ENCODE results near the gene SENP7.
"Not testable (repeated sequence)": the region's sequence is repeated elsewhere in the genome, so short reads cannot be mapped to it uniquely, and the experiment has no call there.

The SENP7 gene

DNA sequence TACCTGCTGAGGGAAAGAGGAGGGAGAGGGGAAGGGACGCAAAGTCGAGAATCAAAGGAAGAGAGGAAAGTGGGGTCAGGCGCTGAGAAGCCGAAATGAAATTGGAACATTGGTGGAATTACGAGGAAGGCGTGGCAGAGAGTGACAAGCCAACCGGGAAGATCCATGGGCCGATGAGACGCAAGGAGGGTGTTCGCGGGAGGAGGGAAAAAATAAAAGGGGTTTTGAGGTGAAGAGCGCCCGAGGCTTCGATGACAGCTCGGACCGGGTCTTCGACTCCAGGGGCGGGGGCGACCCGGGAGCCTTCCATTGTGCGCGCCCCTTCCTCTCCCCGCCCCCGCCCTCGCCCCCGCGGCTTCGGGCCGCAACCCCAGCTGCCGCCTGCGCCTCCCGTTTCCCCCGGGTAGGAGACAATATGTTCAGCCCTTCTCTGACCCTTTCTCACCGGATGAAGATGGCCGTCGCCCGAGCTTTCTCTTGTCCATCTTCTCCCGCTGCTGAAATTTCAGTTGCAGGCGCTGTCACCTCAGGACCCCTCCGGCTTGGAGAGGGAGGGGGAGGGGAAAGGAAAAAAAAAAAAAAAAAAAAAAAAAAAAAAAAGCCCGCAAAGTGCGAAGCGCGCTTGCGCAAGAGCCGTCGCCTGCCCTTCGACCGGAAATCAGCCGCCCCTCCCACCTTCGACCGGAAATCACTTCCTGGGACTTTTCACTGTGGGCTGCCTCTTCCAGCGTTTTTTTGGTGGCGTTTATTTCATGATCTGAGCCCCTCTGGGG lies at the start of gene SENP7:
Gene SENP7, minus strand, starts transcription at position 567 of the 773 bp plus-strand sequence. Its CDS starts 82 bp downstream, at position 485.
- peak; percentile 81 for DNase-seq (ENCODE audit: low spot score)

DNA sequence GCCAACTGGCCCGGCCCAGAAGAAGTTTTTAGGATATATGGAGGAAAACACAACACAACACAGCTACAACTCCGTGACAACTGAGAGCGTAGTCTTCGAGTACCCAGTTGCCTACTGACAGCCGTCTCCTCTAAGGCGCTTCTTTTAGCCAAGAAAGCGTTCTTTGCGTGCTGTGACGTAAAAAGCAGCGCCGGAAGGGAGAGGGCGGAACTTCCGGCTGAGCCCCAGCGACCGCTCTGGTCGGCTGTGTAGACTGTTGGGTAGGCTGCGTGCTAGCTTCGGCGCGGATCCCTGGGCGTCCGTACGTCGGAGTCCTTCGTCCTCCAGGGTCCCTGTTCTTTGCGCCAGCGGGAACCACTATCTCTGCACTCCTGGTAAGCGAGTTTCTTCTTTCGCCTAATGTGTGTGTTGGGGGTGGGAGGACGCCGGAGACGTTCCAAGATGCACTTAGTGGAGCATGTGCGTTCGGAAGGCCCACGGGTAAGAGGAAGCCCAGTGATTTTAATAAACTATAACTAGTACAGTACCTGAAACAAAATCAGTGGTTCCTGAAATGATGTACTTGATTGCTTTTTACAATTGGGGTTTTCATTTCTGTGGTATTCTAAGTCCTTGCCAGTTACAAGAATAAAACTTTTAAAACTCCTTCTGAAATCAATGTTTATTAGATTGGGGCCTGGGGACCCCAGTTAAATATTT lies 48.8 kb upstream of the SENP7 start, which contains the start of gene TRMT10C:
Gene TRMT10C, plus strand, starts transcription at position 239 of the 699 bp plus-strand sequence. CDS start 2,914 bp downstream, outside the sequence.
- DNase-seq (ENCODE audit: low spot score) = peak; percentile 95

DNA sequence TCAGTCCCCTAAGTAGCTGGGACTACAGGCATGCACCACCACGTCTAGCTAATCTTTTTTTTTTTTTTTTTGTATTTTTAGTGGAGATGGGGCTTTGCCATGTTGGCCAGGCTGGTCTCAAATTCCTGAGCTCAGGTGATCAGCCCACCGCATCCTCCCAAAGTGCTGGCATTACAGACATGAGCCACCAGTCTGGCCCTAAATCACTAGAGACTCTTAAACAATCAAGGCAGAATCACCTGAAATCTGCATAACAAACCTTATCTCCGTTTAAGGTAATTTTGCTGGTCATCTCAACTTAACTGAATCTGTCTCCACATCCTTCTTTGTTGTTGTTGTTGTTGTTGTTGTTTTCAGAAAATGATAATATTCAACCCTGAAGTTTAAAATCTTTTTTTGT lies 43.1 kb upstream of the SENP7 start:
- no peak for DNase-seq (ENCODE audit: low spot score)

- DNase-seq (ENCODE audit: low spot score) = not testable (repeated sequence)
These were observed 40.4 kb upstream of the SENP7 start for GRCh38 chr3:101553381-101553780.

- not testable (repeated sequence) for DNase-seq (ENCODE audit: low spot score)
These were observed 38.5 kb upstream of the SENP7 start for GRCh38 chr3:101551359-101552081.

DNA sequence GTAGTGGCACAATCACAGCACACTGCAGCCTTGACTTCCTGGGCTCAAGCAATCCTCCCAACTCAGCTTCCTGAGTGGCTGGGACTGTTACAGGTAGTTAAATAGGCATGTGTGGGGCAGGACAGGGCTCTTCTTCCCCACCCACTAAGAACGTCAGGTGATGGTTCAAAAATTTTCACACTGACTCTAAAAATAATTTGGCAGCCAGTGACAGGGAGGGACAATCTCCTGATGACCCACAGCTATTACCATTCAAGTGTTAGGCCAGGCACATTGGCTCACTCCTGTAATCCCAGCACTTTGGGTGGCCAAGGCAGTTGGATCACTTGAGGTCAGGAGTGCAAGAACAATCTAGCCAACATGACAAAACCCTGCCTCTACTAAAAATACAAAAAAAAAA lies 36.5 kb upstream of the SENP7 start:
- no peak for DNase-seq (ENCODE audit: low spot score)

- DNase-seq (ENCODE audit: low spot score) = no peak
These were observed 35.6 kb upstream of the SENP7 start for GRCh38 chr3:101548527-101549105.

- DNase-seq (ENCODE audit: low spot score) = no peak
These were observed 31.3 kb upstream of the SENP7 start for GRCh38 chr3:101544161-101544850.

DNA sequence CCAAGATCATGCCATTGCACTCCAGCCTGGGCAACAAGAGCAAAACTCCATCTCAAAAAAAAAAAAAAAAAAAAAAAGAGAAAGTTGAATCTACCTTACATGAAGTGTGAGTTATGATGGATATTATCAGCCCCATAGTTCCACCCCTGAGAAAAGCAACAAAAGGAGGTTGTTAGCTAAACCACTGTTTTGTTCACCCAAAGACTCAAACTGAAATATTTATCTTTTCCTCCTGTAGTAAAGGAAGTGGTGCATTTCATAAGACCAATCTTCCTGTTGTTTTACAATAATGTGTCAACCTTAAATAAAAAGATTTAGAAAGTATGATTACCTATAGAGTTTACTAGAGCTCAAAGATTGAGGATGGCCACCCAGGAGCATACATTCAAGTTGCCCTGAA lies 29.9 kb upstream of the SENP7 start:
- no peak for DNase-seq (ENCODE audit: low spot score)

GRCh38 chr3:101536955-101537354 lies 23.9 kb upstream of the SENP7 start:
- not testable (repeated sequence) for DNase-seq (ENCODE audit: low spot score)

- no peak for DNase-seq (ENCODE audit: low spot score)
These were observed 23.3 kb upstream of the SENP7 start for GRCh38 chr3:101536266-101536665.

DNA sequence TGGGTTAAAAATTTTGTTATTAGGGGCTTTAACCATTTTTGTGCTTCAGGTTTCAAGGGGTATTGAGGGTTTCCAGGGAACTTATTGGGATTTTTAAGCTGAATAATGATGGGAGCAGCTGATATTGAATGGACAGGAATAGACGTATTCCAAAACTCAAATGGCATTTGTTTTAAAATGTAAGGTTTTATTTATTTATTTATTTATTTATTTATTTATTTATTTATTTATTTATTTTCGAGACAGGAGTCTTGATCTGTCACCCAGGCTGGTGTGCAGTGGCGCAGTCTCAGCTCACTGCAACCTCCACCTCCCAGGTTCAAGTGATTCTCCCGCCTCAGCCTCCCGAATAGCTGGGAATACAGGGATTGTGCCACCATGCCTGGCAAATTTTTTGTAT lies 22.2 kb upstream of the SENP7 start:
- DNase-seq (ENCODE audit: low spot score) = no peak

- DNase-seq (ENCODE audit: low spot score) = no peak
These were observed 20.6 kb upstream of the SENP7 start for GRCh38 chr3:101533603-101533968.

- DNase-seq (ENCODE audit: low spot score) = no peak
These were observed 20.0 kb upstream of the SENP7 start for GRCh38 chr3:101532783-101533602.

DNA sequence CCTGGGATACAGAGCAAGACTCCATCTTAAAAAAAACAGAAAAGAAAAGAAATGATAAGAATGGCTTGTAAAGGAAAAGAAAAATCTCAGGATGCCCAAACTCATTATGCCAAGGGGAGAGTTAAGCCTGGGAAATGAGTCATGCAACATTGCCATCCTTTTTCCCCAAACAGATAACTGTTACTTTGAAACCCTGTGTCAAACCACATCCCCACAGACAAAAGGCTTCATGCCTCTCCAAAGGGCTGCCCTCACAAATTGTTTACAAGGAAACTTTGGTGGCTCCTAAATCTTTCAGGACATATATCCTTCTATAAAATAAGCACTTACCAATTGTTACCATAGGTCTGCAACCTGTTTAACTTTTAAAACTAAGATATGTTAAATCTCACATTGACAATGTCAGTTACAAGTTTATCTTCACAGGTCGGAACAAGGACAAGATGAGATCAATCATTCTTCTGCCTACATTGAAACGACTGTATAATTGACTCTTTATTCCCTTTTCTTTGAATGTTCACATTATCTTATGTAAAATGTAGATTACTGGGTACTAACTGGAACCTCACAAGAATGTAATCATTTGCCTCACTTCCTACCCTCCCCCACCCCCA lies 18.6 kb upstream of the SENP7 start:
- no peak for DNase-seq (ENCODE audit: low spot score)

DNA sequence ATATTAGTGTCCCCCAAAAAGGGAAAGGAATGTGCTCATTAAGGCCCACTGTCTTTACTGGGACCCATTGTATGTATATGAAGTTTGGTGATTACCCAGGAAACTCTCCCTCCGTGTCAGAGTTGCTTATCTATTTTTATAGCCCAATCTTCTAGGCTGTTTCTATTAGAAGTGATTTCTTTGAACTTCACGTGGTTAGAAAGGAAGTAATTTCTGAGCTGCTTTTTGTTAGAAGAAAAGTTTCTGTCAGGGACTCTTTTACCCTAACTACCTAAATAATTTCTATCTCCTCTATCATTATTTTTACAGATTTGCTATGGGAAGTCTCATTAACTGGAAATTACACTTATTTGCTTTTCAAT lies 17.7 kb upstream of the SENP7 start:
- no peak for DNase-seq (ENCODE audit: low spot score)

DNA sequence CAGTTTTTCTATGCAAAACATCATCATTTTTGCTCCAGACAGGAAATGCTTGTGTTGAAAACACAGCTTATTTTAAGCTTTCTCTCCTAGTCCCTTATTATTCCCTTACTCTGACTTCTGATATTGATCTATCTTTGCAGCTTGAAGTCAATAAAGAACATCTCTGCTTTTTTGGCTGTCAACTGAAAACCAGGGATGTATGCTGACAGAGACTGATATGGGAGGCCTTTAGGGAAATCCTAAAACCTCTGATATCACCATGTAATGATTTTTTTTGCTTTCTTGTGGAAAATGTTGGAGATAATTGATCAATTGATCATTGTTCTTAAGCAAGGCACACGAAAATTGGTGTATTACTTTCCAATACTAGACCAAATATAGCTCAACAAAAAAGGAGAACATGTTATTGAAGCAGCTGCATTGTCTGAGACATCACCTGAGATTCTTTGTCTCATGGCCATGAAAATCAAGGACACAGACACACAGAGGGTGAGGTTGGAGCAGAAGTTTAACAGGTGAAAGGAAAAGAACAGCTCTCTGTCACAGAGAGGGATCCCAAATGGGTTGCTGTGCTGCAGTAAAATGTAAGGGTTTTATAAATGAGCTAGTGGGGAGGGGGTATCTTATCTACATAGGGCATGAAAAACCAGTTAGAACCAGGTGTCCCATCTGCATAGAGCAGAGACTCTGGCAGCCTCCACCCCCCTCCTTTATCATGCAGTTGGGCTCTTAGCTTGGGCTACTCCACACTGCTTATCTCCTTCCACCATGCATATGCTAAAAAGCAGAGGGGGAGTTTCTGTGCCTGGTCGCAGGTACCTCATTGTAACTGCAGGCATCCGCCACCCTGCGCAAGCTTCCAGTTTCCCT lies 17.0 kb upstream of the SENP7 start:
- DNase-seq (ENCODE audit: low spot score) = no peak

DNA sequence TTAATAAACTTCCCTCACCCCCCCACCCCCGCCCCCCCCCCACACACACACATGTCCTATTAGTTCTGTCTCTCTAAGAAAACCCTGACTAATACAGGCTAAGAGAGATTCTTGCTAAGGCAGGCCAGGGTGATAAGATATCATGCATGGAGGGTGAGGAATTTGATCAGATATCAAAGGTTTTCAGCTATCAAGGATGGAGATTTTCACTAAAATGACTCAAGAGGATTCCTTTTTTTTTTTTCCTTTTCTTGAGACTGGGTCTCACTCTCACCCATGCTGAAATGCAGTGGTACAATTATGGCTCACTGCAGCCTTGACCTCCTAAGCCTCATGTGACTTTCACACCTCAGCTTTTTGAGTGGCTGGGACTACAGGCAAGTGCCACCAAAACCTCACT lies 14.9 kb upstream of the SENP7 start:
- no peak for DNase-seq (ENCODE audit: low spot score)

DNA sequence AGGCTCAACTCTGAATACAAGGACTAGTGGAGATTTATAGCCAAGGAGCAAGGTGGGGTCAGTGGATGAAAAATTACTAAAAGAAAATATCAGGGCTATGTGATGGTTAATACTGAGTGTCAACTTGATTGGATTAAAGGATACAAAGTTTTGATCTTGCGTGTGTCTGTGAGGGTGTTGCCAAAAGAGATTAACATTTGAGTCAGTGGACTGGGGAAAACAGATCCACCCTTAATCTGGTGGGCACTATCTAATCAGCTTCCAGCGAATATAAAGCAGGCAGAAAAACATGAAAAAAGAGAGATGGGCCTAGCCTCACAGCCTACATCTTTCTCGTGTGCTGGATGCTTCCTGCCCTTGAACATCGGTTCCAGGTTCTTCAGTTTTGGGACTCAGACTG lies 14.4 kb upstream of the SENP7 start:
- DNase-seq (ENCODE audit: low spot score) = no peak
